HG02884 (cell line): Measurements from ENCODE around the gene TRAPPC3L.

Experiments used
- ATAC-seq: cut with Tn5 transposase; IDR thresholded peaks from one replicate; pipeline ENCODE4 v1.9.1; 2021; ENCODE audit warnings: mild to moderate bottlenecking, moderate library complexity; ENCODE audit not compliant: unreplicated experiment

Gene TRAPPC3L

DNA sequence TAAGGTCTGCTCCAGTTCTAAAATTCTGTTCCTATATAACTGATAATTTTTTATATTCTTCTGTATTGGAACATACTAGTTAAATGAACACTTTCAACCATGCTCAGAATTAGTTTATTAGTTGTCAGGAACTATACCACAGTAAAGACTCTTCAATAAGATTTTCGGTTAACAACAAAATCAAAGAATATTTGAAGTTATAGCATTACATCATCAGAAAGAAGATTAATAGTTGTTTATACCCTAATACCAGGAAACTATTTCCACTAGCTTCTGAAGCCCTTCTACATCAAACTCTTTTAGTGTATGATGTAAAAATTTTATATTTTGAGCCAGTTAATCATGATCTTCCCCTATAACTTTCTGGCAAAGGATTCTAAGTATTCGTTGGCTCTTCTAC, 14.6 kb upstream of the TRAPPC3L start:
- no peak for ATAC-seq

GRCh38 chr6:116557893-116558292, 12.4 kb upstream of the TRAPPC3L start:
- ATAC-seq, result no peak

- ATAC-seq, result no peak
Observed at GRCh38 chr6:116556814-116557415, 11.4 kb upstream of the TRAPPC3L start.

- no peak for ATAC-seq
Observed at GRCh38 chr6:116556065-116556464, 10.6 kb upstream of the TRAPPC3L start.

DNA sequence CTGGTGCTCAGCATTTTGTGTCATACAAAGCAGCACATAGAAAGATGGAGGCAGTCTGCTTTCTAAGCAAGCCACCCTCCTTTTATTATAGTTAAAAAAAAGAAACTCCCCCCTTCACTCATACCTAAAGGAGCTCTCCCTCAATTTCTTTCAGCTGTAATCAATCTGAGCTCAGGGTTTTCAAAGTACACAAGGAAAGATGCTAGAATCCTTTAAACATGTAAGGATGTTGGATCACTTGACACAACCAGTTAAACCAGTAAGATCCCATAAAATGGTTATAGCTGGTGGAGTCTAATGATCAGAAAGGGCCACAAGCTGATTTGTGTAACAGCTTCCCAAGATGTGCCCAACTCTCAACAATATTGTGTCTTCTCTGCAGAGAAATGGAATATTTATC, 8.0 kb upstream of the TRAPPC3L start, which contains the start of gene CALHM4:
TSS of gene CALHM4 (plus strand) at position 301 of the 400 bp plus-strand sequence. CDS start at position 344, 43 bp downstream.
- ATAC-seq, result no peak

- ATAC-seq, result no peak
Observed at GRCh38 chr6:116550796-116551195, 5.3 kb upstream of the TRAPPC3L start.

DNA sequence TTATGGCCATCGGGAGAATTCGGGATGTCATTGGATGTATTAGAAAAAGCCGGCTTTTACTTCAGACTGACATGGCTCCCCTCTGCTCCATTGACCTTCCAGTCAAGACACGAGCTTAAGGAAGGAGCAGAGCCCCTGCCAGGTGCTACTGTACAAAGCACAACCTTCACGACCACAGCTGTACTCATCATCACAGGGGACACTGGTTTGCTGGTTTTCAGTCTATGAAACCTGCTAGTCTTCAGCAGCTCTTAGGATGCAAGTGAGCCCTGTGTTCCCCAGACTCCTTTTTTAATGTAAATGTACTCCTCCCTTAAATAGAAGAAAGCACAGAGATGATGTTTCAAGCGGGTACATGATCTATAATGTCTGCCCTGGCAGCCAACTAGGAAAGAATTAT, 1.9 kb upstream of the TRAPPC3L start:
- ATAC-seq, result no peak

DNA sequence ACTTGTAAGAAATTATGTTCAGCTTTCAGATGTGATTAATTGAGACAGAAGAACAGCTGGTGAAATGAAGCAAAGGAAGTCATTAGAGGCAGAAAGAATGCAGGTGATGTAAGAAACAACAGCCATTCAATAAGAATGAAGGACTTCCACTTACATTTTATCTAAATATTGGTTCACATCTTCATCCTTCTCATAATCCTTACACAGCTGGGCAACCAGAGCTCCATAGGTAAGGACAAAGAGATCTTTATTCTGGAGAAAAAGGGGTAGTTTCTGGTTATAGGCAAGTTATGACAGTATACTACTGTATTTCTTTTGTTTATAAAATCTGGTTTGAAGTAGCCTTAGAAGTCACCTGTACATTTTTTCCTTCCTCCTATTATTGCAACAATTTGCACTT, 2.3 kb downstream of the TRAPPC3L start:
- no peak for ATAC-seq

DNA sequence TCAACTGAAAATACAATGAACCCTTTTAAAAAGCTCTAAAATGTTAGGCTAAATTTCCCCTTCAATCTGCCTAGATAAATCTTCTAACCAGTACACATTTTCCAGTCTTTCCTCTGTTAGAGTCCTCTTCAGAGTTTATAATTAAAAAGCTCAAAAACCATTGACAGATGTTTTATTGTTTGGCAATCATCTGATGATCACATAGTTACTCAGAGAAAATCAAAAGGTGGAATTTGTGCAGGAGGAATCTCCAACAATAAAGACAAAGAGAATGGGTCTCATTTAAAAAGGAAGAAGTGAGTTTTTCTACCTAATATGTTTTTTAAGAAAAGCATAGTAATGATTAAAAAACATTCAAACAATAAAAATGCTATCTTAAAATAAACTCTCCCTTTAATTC, 3.1 kb downstream of the TRAPPC3L start:
- no peak for ATAC-seq

DNA sequence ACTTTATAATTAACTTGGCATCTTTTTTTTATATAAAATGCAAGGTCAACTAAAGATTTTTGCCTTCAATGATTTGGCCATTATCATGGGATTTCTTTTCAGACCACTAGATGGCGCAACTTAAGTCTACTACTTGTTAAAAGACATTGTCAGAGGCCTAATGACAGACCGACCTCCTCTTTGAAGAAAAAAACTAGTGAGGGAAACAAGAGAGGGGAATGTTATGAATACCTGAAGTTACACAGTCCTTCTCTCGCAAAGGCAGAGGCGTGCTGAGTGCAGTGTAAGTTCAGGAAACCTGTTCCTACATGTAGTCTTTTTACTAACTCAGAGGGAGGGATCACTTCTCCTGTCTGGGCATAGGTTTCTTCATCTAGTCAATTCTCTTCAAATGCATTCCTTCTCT, 9.3 kb downstream of the TRAPPC3L start:
- ATAC-seq, result no peak

- ATAC-seq, result no peak
Observed at GRCh38 chr6:116535109-116535508, 10.4 kb downstream of the TRAPPC3L start.

GRCh38 chr6:116533233-116533957, 12.1 kb downstream of the TRAPPC3L start:
- ATAC-seq, result no peak

DNA sequence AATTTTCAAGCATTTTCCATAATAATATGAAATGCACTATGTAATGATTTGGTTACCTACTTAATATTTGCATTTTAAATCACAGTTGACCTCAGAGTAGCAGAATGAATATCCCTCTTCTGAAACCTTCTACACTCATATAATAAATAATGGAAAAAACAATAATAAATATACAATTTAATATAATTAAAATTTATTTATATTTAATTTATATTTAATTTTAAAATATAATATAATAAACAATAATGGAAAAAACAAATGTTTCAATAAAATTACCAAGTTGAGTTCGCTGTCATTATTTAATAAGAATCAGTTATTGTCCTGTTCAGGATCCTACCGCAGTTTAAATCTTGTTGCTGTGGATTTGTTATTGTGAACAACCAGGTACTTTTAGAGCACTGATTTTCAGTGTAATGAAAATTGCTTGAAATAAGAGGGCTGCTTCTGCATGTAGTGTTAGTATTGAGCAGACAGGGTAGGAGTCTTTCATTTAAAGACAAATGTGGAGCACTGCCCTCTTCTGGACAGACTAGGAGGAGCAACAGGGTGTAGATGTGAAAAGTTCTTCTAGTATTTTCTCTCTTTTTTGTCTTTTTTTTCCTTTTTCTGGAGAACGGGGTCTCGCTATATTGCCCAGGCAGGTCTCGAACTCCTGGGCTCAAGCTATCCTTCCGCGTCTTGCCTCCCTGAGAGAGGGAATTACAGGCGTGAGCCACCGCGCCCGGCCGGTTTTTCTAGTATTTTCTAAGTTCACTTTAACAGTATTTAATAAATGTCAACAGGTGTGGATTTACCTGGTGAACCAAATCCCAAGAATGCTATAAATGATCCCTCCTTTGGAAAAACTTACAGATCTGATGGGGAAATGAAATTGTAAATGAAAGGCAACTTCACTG, 13.6 kb downstream of the TRAPPC3L start:
- ATAC-seq, result peak; percentile 72

DNA sequence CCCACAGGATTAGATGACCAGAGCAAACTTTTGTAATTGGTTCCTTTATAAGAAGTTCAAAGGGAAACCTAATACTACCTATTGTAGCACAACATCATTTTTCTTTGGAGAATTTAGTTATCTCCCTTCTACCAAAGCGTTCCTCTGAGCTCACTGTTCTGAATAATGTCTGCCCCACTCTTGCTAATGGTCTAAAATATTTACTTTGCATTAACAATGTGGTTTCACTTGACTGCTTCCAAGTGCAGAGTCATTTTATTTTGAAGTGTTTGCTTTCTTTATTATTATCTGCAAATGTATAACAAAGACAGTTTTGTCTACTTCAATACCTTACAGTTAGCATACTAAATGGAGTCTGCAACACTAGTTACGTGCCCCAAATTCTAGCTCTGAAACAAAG, 15.0 kb downstream of the TRAPPC3L start:
- ATAC-seq, result no peak

- no peak for ATAC-seq
Observed at GRCh38 chr6:116529466-116530290, 15.8 kb downstream of the TRAPPC3L start.

- ATAC-seq, result no peak
Observed at GRCh38 chr6:116528780-116529179, 16.7 kb downstream of the TRAPPC3L start.

- no peak for ATAC-seq
Observed at GRCh38 chr6:116528133-116528532, 17.4 kb downstream of the TRAPPC3L start.

DNA sequence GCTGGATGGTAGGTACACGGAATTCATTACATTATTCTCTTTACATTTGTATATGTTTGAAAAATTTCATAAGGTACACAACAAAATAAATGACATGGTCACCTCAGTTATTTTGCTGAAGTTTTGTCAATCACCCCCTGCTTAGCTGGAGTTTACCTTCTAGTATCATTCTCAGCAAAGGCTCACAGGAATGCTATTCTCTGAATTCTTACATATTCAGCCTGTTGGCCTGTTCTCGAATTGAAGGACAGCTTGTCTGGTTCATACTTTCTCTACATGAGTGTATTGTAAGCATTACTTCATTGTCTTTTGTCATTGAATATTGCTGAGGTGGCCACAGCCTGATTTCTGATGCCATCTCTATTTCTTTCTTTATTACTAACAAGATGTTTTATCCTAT, 21.2 kb downstream of the TRAPPC3L start:
- ATAC-seq, result no peak

DNA sequence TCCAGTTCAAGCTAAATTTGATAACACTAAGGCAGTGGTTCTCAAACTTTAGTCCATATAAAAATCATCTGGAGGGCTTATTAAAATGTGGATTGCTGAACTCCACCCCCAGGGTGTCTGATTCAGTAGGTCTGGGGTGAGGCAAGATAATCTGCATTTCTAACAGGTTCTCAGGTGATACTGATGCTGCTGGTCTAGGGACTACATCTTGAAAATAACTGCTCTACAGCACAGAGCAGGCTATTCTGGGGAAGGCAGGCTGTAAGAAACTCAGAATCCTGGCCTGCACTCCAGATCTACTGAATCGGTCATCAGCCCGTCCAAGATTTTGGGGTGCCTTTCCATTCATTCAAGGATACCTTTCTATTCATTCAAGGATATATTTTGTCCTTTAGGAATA, 22.6 kb downstream of the TRAPPC3L start:
- ATAC-seq, result no peak

DNA sequence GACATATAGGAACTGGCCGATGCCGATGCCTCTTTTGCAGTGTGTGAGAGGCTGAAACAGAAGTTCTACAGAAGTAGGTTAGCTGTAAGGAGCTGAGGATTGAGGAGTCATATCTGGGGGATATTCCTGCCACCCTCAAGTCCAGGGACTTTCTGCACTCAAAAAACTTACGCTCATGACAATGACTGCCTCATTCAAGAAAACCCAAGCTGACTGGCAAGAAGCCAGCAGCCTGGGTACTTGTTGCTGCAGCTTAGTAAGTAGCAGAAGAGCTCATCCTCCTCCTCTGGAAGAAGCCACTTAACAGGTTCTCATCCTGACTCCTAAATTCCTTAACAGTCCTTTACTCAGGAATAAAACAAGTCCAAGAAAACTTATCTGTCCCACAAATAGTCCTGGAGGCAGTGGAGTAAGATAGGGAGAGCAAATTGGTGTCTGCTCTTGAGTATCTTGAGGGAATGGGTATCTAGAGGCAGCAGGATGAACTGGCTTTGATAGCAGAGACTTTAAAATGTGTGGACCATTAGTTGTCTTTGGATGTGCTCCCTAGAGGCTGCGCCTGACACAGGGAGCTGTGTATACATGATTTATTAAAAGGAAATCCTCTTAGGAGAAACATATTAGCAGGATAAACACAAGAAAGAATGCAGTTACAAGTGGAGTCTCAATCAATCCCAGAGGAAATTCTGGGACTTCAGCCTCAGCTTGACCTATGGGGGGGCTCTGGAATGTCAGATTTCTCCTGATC, 26.7 kb downstream of the TRAPPC3L start:
- ATAC-seq, result no peak
